Omental fat pad (tissue), 4 donors: ENCODE data around the gene SMARCAD1. TPM values are rescaled to one million over a fixed set of nuclear protein-coding genes. Genes with fewer than 3 reads are reported as not detected.

Source experiments
- ATAC-seq: fragments of 150-250 bp; one replicate; pipeline ENCODE4 v1.9.1; 2016; ENCODE audit warnings: mild to moderate bottlenecking, moderate library complexity; ENCODE audit not compliant: low FRiP score
- DNase-seq: peaks from one replicate; pipeline ENCODE4 v3.0.0-alpha.2; 2019; ENCODE audit warnings: low spot score
- CTCF ChIP-seq, 3 donors: fragments of 450-650 bp; IDR thresholded peaks; one replicate each; pipeline ENCODE4 v1.5.1; 2016 to 2017; ENCODE audit warnings: antibody characterized with exemption in 3 of 3, mild to moderate bottlenecking in 3 of 3, moderate library complexity in 2 of 3
- total RNA-seq, 4 donors: library from RNA; depleted of rRNA; stranded (reverse); fragments of >200 nt; gene quantifications; one replicate each; pipeline ENCODE4 v1.1.0, GENCODE V29; 2016

Gene SMARCAD1
- total RNA-seq, 4 donors from 2014 or later, result 16.6 to 31.7 (median 18.9) TPM

- no peak for TF ChIP-seq CTCF (IDR thresholded peaks at IDR 0.05)
- DNase-seq, result no peak
- no peak for ATAC-seq
Measured at GRCh38 chr4:94168321-94168720, 39.3 kb upstream of the SMARCAD1 start.

GRCh38 chr4:94169803-94170372 lies 37.8 kb upstream of the SMARCAD1 start:
- ATAC-seq, result no peak
- no peak for DNase-seq
- no peak for TF ChIP-seq CTCF (IDR thresholded peaks at IDR 0.05)

- ATAC-seq, result no peak
- TF ChIP-seq CTCF (IDR thresholded peaks at IDR 0.05), result no peak
- DNase-seq, result no peak
Measured at GRCh38 chr4:94171616-94172015, 36.0 kb upstream of the SMARCAD1 start.

DNA sequence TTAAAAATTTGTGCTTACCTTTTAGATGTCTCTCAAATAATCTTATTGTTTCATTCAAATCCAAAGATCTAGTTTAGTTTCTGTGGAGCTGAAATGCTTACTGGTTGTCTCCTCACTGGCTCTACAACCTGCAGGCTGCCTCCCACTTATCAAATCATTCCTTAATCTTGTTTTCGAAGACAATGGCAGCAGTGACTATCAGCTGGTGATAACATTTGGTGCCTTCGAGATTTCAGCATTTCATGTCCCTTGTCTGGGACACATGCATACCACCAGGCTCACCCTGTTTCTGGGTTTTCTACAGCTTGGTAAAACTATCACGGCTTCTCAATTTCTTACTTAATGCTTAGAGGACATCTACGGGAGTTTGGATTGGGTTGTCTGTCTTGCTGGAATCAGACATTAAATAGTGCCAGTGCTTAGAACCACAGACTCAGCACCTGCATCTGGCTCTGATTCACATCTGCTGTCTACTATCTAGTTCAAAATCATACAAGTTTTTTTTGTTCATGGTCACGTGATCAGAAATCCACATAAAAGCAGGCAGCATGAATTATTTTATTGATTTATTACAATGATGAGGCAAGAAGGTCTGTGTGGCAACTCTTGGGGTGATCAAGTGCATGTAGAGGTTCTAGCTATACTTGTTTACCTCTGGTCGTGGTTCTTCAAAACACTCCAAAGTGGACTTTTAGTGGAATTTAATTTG lies 32.0 kb upstream of the SMARCAD1 start:
- no peak for TF ChIP-seq CTCF (IDR thresholded peaks at IDR 0.05)
- DNase-seq (no peak), ATAC-seq (no peak)

DNA sequence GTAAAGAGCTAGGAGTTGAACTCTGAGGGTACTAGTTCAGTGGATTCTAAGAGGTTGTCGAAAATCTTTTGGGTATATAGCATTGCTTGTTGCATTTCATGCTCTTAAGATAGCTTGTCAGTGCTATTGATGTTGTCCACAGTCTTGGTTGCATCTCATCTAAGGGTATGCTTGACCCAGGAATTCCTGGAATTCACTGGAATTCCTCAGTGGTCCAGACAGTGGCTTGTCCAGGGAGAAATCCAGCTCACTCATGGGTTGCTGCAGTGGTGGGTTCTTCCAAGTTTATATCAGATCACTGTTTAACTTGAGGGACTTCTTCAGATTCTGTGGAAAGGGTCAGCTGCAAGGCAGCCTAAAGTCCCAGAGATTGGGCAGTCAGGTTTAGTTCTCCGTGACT lies 29.8 kb upstream of the SMARCAD1 start:
- ATAC-seq, result no peak
- no peak for DNase-seq
- no peak for TF ChIP-seq CTCF (IDR thresholded peaks at IDR 0.05)

DNA sequence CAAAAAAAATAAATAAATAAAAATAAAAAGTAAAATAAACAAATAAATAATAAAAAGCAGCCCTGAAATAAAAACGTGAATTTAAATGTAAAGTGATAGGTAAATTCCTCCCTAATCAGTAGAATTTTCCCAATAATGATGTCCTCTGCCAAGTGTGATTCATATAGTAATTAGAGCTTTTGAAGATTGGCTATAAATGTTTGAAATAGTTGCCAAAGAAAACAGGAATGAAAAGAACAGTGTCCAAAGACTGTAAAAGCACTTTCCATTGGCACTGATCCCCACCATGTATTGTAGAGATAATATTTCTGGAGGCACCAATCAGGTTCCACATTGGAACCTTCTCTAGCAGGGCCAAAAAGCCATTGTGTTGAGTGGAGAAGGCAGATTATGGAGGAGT lies 25.9 kb upstream of the SMARCAD1 start:
- ATAC-seq, result no peak
- no peak for TF ChIP-seq CTCF (IDR thresholded peaks at IDR 0.05)
- no peak for DNase-seq

- no peak for TF ChIP-seq CTCF (IDR thresholded peaks at IDR 0.05)
- DNase-seq (no peak), ATAC-seq (no peak)
Measured at GRCh38 chr4:94202769-94203168, 4.9 kb upstream of the SMARCAD1 start.
